Measurements from ENCODE around the gene CCDC6.

CCDC6 gene

DNA sequence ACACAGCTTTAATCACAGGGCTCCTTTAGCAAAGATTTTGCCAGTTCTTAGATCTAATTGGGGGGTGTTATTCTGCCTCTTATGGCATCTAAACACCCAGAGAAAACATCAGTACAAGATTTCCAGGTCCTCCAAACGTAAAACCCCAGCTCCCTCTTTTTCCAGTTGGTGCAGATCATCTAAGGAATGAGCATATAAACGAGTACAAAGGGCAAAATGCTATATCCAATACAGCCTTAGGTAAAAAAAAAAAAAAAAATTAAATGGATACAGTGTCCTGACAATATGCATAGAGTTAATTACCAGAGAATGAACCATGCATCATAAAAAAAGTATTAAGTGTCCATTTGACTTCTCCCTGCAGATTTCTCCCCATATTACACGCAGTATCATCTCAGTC is 50.3 kb downstream of the CCDC6 start:
- no peaks in the 10 kb centered on the region; the same call in 1 of the 2 replicates for H3K36me3 ChIP-seq (ENCODE audit: control insufficient read depth, insufficient read depth, low read length)
- no peak for DNase-seq (ENCODE audit: extremely low read depth, insufficient read length)
- no peaks in the 10 kb centered on the region for H3K27me3 ChIP-seq (replicated peaks; ENCODE audit: control insufficient read depth, insufficient read depth, low read length)
- no peak overlapping the region for H3K4me3 ChIP-seq (replicated peaks; ENCODE audit: low read depth, low read length)
- TF ChIP-seq, protein P1, sequence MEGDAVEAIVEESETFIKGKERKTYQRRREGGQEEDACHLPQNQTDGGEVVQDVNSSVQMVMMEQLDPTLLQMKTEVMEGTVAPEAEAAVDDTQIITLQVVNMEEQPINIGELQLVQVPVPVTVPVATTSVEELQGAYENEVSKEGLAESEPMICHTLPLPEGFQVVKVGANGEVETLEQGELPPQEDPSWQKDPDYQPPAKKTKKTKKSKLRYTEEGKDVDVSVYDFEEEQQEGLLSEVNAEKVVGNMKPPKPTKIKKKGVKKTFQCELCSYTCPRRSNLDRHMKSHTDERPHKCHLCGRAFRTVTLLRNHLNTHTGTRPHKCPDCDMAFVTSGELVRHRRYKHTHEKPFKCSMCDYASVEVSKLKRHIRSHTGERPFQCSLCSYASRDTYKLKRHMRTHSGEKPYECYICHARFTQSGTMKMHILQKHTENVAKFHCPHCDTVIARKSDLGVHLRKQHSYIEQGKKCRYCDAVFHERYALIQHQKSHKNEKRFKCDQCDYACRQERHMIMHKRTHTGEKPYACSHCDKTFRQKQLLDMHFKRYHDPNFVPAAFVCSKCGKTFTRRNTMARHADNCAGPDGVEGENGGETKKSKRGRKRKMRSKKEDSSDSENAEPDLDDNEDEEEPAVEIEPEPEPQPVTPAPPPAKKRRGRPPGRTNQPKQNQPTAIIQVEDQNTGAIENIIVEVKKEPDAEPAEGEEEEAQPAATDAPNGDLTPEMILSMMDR (IDR thresholded peaks at IDR 0.05; ENCODE audit: insufficient read depth, low read length, poor library complexity, severe bottlenecking) = no peak

DNA sequence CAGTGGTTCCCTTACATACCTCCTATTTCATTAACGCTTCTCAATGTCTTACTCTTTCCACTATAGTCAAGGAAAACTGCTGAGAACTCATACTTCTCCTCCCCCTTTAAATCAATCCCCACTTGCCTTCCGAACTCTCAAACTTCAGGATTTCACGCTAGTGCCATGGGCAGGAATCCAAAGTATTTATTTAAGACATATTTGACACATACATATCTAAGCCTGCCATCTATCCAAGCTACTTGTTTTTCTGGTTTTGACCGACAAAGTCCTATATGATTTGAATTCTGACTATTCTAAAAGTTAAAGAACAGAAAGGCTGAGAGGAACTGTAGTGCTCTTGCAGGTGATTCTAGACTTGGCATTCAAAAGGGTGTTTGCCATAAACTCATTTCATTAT is 51.8 kb downstream of the CCDC6 start:
- H3K4me3 ChIP-seq (replicated peaks; ENCODE audit: low read depth, low read length) = no peak overlapping the region
- DNase-seq (ENCODE audit: extremely low read depth, insufficient read length) = no peak
- H3K36me3 ChIP-seq (ENCODE audit: control insufficient read depth, insufficient read depth, low read length) = peaks cover 2% of the 10 kb centered on the region; the same call in 1 of the 2 replicates
- H3K27me3 ChIP-seq (replicated peaks; ENCODE audit: control insufficient read depth, insufficient read depth, low read length) = no peaks in the 10 kb centered on the region
- TF ChIP-seq, protein P1 (IDR thresholded peaks at IDR 0.05; ENCODE audit: insufficient read depth, low read length, poor library complexity, severe bottlenecking) = no peak

DNA sequence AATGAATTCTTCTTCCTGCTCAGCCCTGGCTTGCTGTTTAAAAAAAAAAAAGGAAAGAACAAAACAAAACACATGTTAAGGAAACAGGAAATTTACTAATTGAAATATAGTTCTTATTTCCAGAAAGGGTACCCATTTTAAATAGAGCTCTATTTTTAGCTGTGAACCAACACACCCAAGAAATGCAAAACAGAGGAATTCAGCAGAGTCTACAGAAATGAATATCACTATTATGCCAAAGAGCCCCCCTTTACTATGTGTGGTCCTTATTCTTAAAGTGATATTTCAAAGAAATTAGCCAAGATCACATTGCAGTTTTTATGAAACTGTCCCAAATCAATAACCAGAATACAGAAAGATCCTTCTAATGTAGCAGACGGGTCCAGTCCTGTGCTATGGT is 53.7 kb downstream of the CCDC6 start:
- H3K27me3 ChIP-seq (replicated peaks; ENCODE audit: control insufficient read depth, insufficient read depth, low read length) = no peaks in the 10 kb centered on the region
- H3K4me3 ChIP-seq (replicated peaks; ENCODE audit: low read depth, low read length) = no peak overlapping the region
- H3K36me3 ChIP-seq (ENCODE audit: control insufficient read depth, insufficient read depth, low read length) = peaks cover 5% of the 10 kb centered on the region; the same call in 1 of the 2 replicates
- TF ChIP-seq, protein P1 (IDR thresholded peaks at IDR 0.05; ENCODE audit: insufficient read depth, low read length, poor library complexity, severe bottlenecking) = no peak
- DNase-seq (ENCODE audit: extremely low read depth, insufficient read length) = no peak

DNA sequence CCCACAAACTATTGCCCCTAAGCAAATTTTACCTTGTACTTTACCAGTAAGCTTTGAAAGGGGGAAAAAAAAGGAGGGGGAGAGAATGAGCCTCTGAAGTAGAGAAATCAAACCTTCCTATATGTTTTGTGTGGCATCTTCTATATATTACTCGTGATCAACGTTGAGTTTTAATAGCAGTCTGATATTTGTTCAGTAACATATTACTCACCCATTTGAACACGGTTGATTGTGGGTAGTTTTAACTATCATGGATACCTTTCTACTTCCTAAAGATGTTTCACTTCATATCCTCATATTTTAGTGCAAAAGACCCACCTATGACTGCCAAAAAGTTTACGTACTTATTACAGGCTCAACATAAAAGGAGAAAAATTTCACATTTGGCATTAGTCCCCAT is 54.5 kb downstream of the CCDC6 start:
- H3K4me3 ChIP-seq (replicated peaks; ENCODE audit: low read depth, low read length) = no peak overlapping the region
- DNase-seq (ENCODE audit: extremely low read depth, insufficient read length) = no peak
- peaks cover 5% of the 10 kb centered on the region; the same call in 1 of the 2 replicates for H3K36me3 ChIP-seq (ENCODE audit: control insufficient read depth, insufficient read depth, low read length)
- TF ChIP-seq, protein P1 (IDR thresholded peaks at IDR 0.05; ENCODE audit: insufficient read depth, low read length, poor library complexity, severe bottlenecking) = no peak
- H3K27me3 ChIP-seq (replicated peaks; ENCODE audit: control insufficient read depth, insufficient read depth, low read length) = no peaks in the 10 kb centered on the region

DNA sequence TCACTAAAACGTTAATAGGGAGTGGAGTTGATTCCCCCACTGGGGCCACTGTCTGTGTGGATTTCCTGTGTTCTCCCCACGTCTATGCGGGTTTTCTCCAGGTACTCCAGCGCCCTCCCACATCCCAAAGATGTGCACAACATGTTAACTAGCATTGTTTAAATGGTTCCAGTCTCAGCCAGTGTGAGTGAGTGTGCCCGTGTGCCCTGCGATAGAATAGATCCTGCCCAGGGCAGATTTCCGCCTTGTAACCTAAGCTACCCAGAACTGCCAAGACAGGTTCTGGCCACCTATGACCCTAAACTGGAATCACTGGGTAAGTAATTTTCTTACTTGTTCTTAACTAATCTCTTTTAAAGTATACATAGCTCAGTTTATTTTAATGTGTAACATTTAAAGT is 58.5 kb downstream of the CCDC6 start:
- TF ChIP-seq, protein P1 (IDR thresholded peaks at IDR 0.05; ENCODE audit: insufficient read depth, low read length, poor library complexity, severe bottlenecking) = no peak
- DNase-seq (ENCODE audit: extremely low read depth, insufficient read length) = no peak
- peaks cover 8% of the 10 kb centered on the region for H3K36me3 ChIP-seq (ENCODE audit: control insufficient read depth, insufficient read depth, low read length)
- no peak overlapping the region for H3K4me3 ChIP-seq (replicated peaks; ENCODE audit: low read depth, low read length)
- H3K27me3 ChIP-seq (replicated peaks; ENCODE audit: control insufficient read depth, insufficient read depth, low read length) = no peaks in the 10 kb centered on the region

DNA sequence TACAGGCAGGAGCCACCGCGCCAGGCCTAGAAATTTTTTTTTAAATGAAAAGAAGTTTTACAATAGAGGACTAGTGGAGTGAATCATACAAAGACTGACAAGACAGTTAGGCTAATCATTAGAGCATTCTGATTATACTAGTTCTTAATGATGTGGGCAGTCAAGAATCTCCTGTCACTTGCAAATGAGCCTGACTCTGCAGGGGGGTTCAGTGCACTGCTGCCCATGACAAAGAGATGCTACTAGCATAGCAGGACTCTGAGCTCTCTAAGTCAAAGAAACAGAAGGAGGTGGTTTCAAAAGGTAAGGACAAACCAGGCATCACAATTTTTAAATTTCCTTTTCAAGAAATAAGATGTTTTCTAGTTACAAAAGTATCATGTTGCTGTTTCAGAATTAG is 59.0 kb downstream of the CCDC6 start:
- DNase-seq (ENCODE audit: extremely low read depth, insufficient read length) = no peak
- Histone ChIP-seq H3K4me3 (replicated peaks; ENCODE audit: low read depth, low read length) (no peak overlapping the region), H3K27me3 (replicated peaks; ENCODE audit: control insufficient read depth, insufficient read depth, low read length) (no peaks in the 10 kb centered on the region), H3K36me3 (ENCODE audit: control insufficient read depth, insufficient read depth, low read length) (peaks cover 8% of the 10 kb centered on the region)
- TF ChIP-seq, protein P1 (IDR thresholded peaks at IDR 0.05; ENCODE audit: insufficient read depth, low read length, poor library complexity, severe bottlenecking) = no peak
